Central memory CD8-positive, alpha-beta T cell (primary cell): ENCODE data around the gene RUNX2.
"Not testable (repeated sequence)": the region's sequence is repeated elsewhere in the genome, so short reads cannot be mapped to it uniquely, and the experiment has no call there.

Experiments used
- ATAC-seq: fragments of 150-1000 bp; cut with Tn5 transposase; replicated peaks from 2 replicates; pipeline ENCODE4 v1.10.0; 2022; ENCODE audit warnings: mild to moderate bottlenecking, moderate FRiP score, moderate number of reproducible peaks; ENCODE audit not compliant: poor library complexity, severe bottlenecking; ENCODE audit errors: extremely low read depth
- DNase-seq, 2 donors: peaks; one replicate each; pipeline ENCODE4 v3.0.0; 2021; ENCODE audit warnings: low spot score in 2 of 2
- H3K27ac Mint-ChIP-seq: one replicate; pipeline ENCODE4 v1.8.0; 2022; ENCODE audit warnings: low read depth, mild to moderate bottlenecking, moderate library complexity, mixed read lengths
- H3K27me3 Mint-ChIP-seq: one replicate; pipeline ENCODE4 v1.8.0; 2022; ENCODE audit warnings: mixed read lengths
- H3K36me3 Mint-ChIP-seq: one replicate; pipeline ENCODE4 v1.8.0; 2022; ENCODE audit warnings: mild to moderate bottlenecking, moderate library complexity, mixed read lengths; ENCODE audit not compliant: insufficient read depth
- H3K4me1 Mint-ChIP-seq: one replicate; pipeline ENCODE4 v1.8.0; 2022; ENCODE audit warnings: mixed read lengths
- H3K4me3 Mint-ChIP-seq: one replicate; pipeline ENCODE4 v1.8.0; 2022; ENCODE audit warnings: mild to moderate bottlenecking, moderate library complexity, mixed read lengths
- H3K9me3 Mint-ChIP-seq: one replicate; pipeline ENCODE4 v1.8.0; 2022; ENCODE audit warnings: mixed read lengths

RUNX2 gene

DNA sequence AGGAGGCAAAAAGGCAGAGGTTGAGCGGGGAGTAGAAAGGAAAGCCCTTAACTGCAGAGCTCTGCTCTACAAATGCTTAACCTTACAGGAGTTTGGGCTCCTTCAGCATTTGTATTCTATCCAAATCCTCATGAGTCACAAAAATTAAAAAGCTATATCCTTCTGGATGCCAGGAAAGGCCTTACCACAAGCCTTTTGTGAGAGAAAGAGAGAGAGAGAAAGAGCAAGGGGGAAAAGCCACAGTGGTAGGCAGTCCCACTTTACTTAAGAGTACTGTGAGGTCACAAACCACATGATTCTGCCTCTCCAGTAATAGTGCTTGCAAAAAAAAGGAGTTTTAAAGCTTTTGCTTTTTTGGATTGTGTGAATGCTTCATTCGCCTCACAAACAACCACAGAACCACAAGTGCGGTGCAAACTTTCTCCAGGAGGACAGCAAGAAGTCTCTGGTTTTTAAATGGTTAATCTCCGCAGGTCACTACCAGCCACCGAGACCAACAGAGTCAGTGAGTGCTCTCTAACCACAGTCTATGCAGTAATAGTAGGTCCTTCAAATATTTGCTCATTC lies at the start of gene RUNX2:
TSS of gene RUNX2 (plus strand) at position 375 of the 567 bp plus-strand sequence. CDS start 397 bp downstream, outside the sequence.
- peak within 1 kb of the TSS; percentile 8 for H3K4me3 Mint-ChIP-seq
- H3K27me3 Mint-ChIP-seq: no peaks in the 10 kb centered on the region
- no peaks in the 10 kb centered on the region for H3K9me3 Mint-ChIP-seq
- H3K4me1 Mint-ChIP-seq: peaks cover 22% of the 10 kb centered on the region
- H3K36me3 Mint-ChIP-seq: peaks cover 2% of the 10 kb centered on the region
- no peak for ATAC-seq
- H3K27ac Mint-ChIP-seq: no peak within 1 kb of the TSS
- no peak for DNase-seq

DNA sequence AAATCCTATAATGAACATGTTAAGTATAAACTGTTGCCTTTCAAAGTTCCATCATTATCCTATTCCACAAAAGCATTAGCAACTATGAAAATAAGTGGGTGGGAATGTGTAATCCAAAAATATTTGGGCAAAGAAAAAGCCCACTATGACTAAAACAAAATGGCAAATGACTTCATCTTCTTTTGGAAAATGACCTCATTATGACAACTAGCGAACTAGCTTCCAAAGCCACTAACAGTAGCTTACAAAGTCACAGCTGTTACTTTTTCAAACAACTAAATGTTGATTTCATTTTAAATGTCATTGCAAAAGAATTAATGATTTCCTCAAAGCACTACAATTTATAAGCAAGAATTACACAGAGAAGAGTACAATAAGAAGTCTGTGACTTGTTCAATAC lies 49.8 kb upstream of the RUNX2 start:
- Mint-ChIP-seq H3K27ac (no peak overlapping the region), H3K4me3 (no peak overlapping the region), H3K9me3 (no peaks in the 10 kb centered on the region), H3K4me1 (no peaks in the 10 kb centered on the region), H3K36me3 (no peaks in the 10 kb centered on the region), H3K27me3 (no peaks in the 10 kb centered on the region)
- DNase-seq: no peak
- no peak for ATAC-seq

DNA sequence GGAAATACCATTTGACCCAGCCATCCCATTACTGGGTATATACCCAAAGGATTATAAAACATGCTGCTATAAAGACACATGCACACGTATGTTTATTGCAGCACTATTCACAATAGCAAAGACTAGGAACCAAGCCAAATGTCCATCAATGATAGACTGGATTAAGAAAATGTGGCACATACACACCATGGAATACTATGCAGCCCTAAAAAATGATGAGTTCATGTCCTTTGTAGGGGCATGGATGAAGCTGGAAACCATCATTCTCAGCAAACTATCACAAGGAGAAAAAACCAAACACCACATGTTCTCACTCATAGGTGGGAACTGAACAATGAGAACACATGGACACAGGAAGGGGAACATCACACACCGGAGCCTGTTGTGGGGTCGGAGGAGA lies 41.4 kb upstream of the RUNX2 start:
- H3K4me1 Mint-ChIP-seq, H3K27me3 Mint-ChIP-seq, H3K36me3 Mint-ChIP-seq, DNase-seq, H3K9me3 Mint-ChIP-seq, ATAC-seq, H3K27ac Mint-ChIP-seq, H3K4me3 Mint-ChIP-seq: not testable (repeated sequence)

DNA sequence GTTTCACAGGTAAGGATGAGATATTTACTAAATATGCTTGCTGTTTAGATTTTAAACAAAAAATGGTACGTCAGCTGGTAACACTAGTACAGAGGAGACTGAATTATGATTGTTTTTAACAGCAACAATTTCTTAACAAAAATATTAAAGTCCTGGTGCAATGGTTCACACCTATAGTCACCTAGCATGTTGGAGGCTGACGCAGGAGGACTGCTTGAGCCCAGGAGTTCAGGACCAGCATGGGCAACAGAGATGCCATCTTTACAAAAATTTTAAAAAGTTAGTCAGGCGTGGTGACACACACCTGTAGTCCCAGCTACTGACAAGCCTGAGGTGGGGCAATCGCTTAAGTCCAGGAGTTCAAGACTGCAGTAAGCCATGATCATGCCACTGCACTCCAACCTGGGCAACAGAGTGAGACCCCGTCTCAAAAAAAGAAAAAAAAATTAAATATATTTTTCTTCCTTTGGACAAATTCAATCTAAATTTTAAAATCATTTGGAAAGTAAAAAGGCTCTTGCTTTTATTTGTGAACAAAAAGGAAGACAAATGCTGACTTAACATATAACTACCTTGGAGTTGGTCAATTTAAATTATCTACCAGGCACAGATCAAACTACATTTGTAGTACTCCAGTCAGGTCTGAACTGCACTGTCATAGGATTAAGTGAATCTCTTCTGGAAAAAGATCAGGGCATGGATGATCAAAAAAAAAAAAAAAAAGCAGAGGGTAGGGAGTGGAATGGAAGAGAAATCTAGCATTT lies 38.2 kb upstream of the RUNX2 start:
- no peaks in the 10 kb centered on the region for H3K9me3 Mint-ChIP-seq
- no peaks in the 10 kb centered on the region for H3K27me3 Mint-ChIP-seq
- ATAC-seq (no peak), DNase-seq (no peak)
- peaks cover 27% of the 10 kb centered on the region for H3K4me1 Mint-ChIP-seq
- H3K27ac Mint-ChIP-seq: no peak overlapping the region
- H3K4me3 Mint-ChIP-seq: no peak overlapping the region
- no peaks in the 10 kb centered on the region for H3K36me3 Mint-ChIP-seq

DNA sequence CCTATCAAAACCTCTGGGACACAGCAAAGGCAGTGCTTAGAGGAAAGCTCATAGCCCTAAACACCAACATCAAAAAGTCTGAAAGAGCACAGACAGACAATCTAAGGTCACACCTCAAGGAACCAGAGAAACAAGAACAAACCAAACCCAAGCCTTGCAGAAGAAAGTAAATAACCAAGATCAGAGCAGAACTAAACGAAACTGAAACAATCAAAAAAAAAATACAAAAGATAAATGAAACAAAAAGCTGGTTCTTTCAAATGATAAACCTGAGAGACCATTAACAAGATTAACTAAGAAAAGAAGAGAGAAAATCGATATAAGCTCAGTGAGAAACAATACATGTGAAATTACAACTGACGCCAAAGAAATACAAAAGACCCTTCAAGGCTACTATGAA lies 34.8 kb upstream of the RUNX2 start:
- peaks cover 27% of the 10 kb centered on the region for H3K4me1 Mint-ChIP-seq
- DNase-seq: no peak
- no peak for ATAC-seq
- no peaks in the 10 kb centered on the region for H3K36me3 Mint-ChIP-seq
- H3K4me3 Mint-ChIP-seq: peak overlapping the region; percentile 28
- H3K27me3 Mint-ChIP-seq: no peaks in the 10 kb centered on the region
- no peaks in the 10 kb centered on the region for H3K9me3 Mint-ChIP-seq
- peak overlapping the region; percentile 30 for H3K27ac Mint-ChIP-seq

DNA sequence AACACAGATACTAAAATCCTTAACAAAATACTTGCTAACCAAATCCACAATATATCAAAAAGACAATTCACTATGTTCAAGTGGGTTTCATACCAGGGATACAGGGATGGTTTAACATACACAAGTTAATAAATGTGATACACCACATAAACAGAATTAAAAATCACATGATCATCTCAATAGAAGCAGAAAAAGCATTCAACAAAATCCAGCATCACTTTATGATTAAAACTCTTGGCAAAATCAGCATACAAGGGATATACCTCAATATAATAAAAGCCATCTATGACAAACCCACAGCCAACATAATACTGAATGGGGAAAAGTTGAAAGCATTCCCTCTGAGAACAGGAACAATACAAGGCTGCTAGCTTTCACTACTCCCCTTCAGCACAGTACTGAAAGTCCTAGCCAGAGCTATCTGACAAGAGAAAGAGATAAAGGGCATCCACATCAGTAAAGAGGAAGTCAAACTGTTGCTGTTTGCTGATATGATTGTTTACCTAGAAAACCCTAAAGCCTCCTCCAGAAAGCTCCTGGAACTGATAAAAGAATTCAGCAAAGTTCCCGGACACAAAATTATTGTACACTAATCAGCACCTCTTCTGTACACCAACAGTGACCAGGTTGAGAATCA lies 33.9 kb upstream of the RUNX2 start:
- H3K4me3 Mint-ChIP-seq, ATAC-seq, H3K27me3 Mint-ChIP-seq, H3K9me3 Mint-ChIP-seq, H3K36me3 Mint-ChIP-seq, DNase-seq, H3K27ac Mint-ChIP-seq: not testable (repeated sequence)
- H3K4me1 Mint-ChIP-seq: peaks cover 27% of the 10 kb centered on the region

DNA sequence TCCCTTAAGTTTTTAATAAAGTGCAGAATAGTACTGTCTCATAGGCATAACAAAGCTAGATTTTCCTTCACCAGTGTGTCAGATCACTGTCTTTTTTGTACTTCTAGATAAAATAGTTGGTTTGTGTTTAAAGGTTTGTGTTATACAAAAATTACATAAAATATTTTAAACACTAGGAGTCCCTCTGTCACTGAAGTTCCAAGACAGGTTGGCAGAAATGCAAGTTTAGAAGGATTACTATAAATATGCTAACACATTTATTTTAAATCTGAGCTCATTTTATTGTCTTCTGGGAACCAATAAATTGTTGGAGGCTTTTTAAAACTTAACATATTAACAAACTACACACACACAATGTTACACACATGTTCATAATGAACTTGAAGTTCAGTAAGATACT lies 30.8 kb upstream of the RUNX2 start:
- Mint-ChIP-seq H3K9me3 (no peaks in the 10 kb centered on the region), H3K36me3 (no peaks in the 10 kb centered on the region), H3K4me1 (peaks cover 26% of the 10 kb centered on the region), H3K4me3 (no peak overlapping the region), H3K27ac (no peak overlapping the region), H3K27me3 (no peaks in the 10 kb centered on the region)
- ATAC-seq: no peak
- no peak for DNase-seq

DNA sequence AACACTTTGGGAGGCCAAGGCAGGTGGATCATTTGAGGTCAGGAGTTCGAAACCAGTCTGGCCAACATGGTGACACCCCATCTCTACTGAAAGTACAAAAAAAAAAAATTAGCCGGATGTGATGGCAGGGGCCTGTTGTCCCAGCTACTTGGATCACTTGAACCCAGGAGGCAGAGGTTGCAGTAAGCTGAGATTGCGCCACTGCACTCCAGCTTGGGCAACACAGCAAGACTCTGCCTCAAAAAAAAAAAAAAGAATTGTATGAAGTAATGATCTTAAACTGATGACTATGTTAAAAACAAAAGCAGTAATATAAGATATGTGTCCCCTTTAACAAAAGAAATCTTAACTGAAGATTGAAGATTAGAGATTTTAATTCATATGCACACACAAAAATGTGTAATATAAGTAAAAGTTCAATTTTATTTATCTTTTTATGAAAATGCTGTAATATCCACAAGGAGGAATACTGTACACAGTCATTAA lies 29.0 kb upstream of the RUNX2 start:
- peaks cover 8% of the 10 kb centered on the region for H3K4me1 Mint-ChIP-seq
- H3K4me3 Mint-ChIP-seq: no peak overlapping the region
- DNase-seq (no peak), ATAC-seq (no peak)
- H3K9me3 Mint-ChIP-seq: no peaks in the 10 kb centered on the region
- H3K36me3 Mint-ChIP-seq: no peaks in the 10 kb centered on the region
- H3K27me3 Mint-ChIP-seq: no peaks in the 10 kb centered on the region
- no peak overlapping the region for H3K27ac Mint-ChIP-seq

DNA sequence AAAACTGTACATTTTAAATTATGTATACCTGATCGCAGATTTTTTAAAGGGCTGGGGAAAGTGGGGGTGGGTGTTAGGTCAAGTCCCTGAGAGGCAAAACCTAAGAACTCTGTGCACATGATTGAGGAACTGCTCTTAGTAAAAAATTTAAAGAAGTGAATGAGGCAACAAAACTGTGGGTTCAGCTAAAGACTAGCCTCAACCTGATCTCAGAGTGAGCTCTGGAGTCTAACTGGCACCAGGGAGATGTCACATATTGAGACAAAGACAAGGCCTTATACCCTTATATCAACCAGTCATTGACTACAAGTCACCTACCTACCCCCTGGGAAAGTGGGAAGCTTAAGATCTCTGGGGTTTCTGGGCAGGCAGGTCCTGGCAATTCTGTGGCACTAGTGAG lies 27.4 kb upstream of the RUNX2 start:
- Mint-ChIP-seq H3K4me3 (no peak overlapping the region), H3K4me1 (no peaks in the 10 kb centered on the region), H3K9me3 (no peaks in the 10 kb centered on the region), H3K36me3 (no peaks in the 10 kb centered on the region), H3K27ac (no peak overlapping the region), H3K27me3 (no peaks in the 10 kb centered on the region)
- no peak for DNase-seq
- ATAC-seq: no peak

DNA sequence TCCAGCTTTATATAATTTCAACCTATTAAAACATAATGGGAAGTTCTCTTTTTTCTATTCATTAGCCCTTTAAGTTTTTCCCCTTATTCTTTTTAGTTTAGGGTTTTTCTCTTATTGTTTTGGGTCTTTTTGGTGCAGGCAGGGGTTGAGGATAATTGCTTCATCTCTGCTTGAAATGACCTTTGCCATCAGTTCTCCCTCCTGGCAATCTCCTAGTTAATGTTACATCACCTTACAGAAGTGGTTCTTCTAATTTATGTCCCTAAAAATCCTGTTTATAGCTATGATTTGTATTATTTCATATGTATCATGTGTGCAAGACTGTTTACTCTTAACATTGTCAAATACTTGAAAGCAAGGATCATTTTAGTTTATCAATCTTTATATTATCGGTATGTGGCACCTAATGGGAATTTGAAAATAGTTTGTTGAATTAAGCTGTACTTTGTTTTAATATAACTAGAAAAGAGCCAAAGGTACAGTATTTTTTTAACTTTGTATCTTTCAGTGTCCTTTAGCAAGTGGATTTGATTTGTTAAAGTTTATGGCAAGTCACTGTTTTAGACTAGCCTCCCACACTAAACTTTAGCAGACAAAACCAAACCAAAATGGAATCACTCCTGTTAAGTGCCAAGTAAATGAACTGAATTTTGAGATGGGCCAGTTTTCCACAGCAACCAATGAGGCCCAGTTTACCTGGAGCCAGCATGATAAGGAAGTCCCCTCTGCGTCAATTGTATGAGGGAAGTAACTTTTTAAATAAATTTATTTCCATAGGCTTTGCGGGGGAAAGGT lies 26.6 kb upstream of the RUNX2 start:
- no peaks in the 10 kb centered on the region for H3K9me3 Mint-ChIP-seq
- no peak for ATAC-seq
- no peak for DNase-seq
- no peaks in the 10 kb centered on the region for H3K36me3 Mint-ChIP-seq
- H3K27ac Mint-ChIP-seq: no peak overlapping the region
- peaks cover 4% of the 10 kb centered on the region for H3K4me1 Mint-ChIP-seq
- H3K27me3 Mint-ChIP-seq: no peaks in the 10 kb centered on the region
- no peak overlapping the region for H3K4me3 Mint-ChIP-seq

DNA sequence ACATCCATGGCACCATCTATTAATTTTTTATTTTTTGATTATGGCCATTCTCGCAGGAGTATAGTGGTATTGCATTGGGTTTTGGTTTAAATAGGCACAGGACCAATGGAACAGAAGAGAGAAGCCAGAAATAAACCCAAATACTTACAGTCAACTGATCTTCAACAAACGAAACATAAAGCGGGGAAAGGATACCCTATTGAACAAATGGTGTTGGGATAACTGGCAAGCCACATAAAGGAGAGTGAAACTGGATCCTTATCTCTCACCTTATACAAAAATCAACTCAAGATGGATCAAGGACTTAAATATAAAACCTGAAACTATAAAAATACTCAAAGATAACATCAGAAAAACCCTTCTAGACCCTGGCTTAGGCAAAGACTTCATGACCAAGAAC lies 25.3 kb upstream of the RUNX2 start:
- Mint-ChIP-seq H3K4me3 (no peak overlapping the region), H3K9me3 (no peaks in the 10 kb centered on the region), H3K27me3 (no peaks in the 10 kb centered on the region), H3K27ac (no peak overlapping the region), H3K4me1 (peaks cover 4% of the 10 kb centered on the region), H3K36me3 (no peaks in the 10 kb centered on the region)
- DNase-seq: no peak
- no peak for ATAC-seq

DNA sequence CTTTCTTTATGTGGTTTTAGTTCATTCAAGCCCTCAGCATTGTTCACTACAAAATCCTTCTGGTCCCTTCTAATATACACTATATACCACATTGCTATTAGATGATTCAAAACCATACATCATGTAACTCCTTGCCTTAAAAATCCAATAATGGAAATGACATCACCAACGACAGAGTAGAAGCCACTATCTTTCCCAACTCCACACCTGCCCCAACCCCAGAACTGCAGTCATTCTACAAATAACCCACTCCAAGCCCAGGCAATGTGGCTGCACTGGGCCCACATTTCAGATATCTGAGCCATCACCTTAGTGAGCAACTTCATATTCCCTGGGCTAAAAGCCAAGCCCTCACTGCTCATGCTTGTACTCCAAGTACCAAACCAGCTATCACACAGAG lies 22.6 kb upstream of the RUNX2 start:
- ATAC-seq: no peak
- H3K4me1 Mint-ChIP-seq: peaks cover 19% of the 10 kb centered on the region
- DNase-seq: no peak
- H3K4me3 Mint-ChIP-seq: no peak overlapping the region
- H3K27ac Mint-ChIP-seq: no peak overlapping the region
- H3K9me3 Mint-ChIP-seq: no peaks in the 10 kb centered on the region
- H3K36me3 Mint-ChIP-seq: no peaks in the 10 kb centered on the region
- H3K27me3 Mint-ChIP-seq: no peaks in the 10 kb centered on the region
